H1 (cell line): Measurements from ENCODE around the gene CDCP1.

Experiments
- NRF1 ChIP-seq: IDR thresholded peaks from 2 replicates; pipeline ENCODE4 v1.6.1; 2011; ENCODE audit warnings: mild to moderate bottlenecking, low read depth, low read length, improper control_type of control experiment
- TBP ChIP-seq: IDR thresholded peaks from 2 replicates; pipeline ENCODE4 v1.6.1; 2011; ENCODE audit warnings: low read depth, low read length, improper control_type of control experiment

DNA sequence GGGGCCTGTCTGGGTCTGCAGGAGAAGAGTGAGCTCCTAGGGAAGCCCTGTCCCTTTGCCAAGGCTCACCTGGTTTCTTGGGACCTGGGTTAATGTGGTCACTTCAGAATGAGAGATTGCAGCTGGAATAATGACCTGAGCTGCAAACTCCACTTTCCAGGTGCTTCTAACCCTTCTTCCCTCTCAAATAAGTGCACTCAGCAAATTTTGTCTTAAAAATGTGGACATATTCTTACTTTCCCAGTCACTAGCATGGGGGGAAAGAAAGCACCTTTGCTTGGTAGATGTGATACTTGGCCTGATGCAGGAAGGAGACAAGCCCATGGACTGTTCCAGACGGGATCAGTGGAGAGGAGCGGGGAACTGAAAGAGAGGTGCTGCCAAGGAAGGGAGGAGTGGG is 38.9 kb upstream of the CDCP1 start:
- TF ChIP-seq NRF1 (no peak), TBP (no peak)
